TTC549 (cell line): Measurements from ENCODE around the gene AKAP13.
"Not testable (repeated sequence)": the region's sequence is repeated elsewhere in the genome, so short reads cannot be mapped to it uniquely, and the experiment has no call there.

Experiments used
- FAIRE-seq: peaks from 2 replicates; lab custom pipeline; 2012; peaks lifted over from hg19 to GRCh38; lab: Jason Lieb, UNC

Gene AKAP13, protein sequence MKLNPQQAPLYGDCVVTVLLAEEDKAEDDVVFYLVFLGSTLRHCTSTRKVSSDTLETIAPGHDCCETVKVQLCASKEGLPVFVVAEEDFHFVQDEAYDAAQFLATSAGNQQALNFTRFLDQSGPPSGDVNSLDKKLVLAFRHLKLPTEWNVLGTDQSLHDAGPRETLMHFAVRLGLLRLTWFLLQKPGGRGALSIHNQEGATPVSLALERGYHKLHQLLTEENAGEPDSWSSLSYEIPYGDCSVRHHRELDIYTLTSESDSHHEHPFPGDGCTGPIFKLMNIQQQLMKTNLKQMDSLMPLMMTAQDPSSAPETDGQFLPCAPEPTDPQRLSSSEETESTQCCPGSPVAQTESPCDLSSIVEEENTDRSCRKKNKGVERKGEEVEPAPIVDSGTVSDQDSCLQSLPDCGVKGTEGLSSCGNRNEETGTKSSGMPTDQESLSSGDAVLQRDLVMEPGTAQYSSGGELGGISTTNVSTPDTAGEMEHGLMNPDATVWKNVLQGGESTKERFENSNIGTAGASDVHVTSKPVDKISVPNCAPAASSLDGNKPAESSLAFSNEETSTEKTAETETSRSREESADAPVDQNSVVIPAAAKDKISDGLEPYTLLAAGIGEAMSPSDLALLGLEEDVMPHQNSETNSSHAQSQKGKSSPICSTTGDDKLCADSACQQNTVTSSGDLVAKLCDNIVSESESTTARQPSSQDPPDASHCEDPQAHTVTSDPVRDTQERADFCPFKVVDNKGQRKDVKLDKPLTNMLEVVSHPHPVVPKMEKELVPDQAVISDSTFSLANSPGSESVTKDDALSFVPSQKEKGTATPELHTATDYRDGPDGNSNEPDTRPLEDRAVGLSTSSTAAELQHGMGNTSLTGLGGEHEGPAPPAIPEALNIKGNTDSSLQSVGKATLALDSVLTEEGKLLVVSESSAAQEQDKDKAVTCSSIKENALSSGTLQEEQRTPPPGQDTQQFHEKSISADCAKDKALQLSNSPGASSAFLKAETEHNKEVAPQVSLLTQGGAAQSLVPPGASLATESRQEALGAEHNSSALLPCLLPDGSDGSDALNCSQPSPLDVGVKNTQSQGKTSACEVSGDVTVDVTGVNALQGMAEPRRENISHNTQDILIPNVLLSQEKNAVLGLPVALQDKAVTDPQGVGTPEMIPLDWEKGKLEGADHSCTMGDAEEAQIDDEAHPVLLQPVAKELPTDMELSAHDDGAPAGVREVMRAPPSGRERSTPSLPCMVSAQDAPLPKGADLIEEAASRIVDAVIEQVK (N-terminal part only)

DNA sequence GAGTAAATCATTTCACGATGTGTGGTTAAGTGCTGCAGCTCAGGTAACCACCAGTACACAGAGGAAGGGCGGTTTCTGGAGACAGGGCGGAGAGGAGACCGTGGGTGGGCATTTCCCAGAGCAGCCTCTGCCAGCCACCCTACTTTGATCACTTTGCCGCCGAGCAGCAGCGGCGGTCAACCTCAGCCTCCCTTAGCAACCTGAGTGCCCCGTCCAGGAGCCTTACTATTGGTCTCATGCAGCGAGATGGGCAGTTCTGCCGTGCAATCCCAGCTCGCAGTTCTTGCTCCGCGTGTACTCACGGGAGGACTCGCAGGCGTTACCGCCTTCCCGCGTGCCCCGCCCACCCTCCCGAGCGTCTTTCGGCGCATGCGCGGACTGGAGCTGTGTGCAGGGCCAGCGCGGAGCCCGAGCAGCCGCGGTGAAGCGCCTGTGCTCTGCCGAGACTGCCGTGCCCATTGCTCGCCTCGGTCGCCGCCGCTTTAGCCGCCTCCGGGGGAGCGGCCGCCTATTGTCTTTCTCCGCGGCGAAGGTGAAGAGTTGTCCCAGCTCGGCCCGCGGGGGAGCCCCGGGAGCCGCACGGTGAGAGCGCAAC lies at the start of gene AKAP13:
AKAP13 (plus strand) TSS at position 387 of the 595 bp plus-strand sequence. CDS start 105,118 bp downstream, outside the sequence.
- FAIRE-seq = no peak

- FAIRE-seq = no peak
These were observed 49.4 kb upstream of the AKAP13 start for GRCh38 chr15:85330901-85331588.

- FAIRE-seq = no peak
These were observed 48.6 kb upstream of the AKAP13 start for GRCh38 chr15:85331655-85332285.

DNA sequence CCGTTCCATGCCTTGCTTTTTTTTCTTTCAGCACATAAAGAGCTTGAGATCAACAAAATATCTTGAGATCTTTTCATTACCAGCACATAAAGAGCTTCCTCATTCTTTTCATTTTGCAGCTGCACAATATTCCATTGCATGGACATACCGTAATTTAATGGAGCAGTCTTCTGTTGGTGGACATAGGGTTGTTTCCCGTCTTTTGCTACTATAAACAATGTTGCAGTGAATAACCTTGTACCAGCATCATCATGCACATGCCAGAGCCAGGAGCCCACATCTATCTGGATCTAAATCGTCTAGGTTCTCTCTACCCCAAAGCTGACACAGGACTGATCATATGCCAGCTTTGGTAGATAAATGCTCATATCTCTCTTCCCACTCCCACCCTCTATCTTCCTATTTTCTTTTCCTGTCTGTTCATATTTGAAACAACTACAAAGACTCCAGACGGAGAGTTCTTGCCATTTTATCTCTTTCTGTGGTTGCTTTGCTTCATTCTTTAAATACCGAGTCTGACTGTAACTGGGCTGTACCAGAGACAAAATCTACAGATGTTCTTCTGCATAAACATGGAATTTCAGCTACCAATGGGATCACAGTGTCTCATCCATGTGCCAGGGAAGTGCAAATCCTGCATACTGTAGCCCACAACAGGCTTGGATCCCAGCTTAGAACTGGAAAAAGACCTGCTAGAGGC lies 47.1 kb upstream of the AKAP13 start:
- no peak for FAIRE-seq

DNA sequence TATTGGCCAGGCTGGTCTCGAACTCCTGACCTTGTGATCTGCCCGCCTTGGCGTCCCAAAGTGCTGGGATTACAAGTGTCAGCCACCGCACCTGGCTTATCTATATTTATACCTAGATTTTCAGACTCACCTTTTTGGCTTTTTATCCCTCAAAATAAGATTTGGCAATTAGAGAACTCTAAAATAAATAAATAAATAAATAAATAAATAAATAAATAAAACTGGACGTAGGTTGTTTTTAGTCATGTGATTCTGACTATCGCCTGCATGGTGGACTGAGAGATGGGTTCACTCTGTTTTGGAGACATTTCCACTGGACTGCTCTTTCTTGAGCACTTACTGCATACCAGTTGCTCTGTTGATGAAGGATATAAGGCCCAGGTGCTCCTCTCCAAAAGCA lies 46.2 kb upstream of the AKAP13 start:
- FAIRE-seq = no peak

GRCh38 chr15:85335193-85335942 lies 45.0 kb upstream of the AKAP13 start:
- no peak for FAIRE-seq

DNA sequence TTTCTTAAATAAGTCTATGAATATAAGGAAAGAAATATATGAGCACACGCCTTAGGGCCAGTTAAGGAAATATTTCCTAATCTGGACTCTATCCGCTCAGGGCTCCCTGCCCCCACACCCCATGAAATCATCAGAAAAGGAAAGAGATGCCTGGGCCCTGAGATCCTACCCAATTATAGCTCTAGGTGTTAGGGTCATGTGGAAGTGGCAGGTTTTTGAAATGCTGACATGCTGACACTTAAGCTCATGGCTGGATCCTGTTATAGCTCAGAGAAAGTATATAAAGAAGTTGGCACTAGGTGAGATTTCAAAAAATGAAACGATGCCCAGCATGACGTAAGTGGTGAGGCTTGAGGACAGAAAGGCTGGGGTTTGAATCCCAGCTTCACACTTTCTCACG lies 43.5 kb upstream of the AKAP13 start:
- FAIRE-seq = no peak

GRCh38 chr15:85337425-85338074 lies 42.9 kb upstream of the AKAP13 start:
- no peak for FAIRE-seq

- no peak for FAIRE-seq
These were observed 40.1 kb upstream of the AKAP13 start for GRCh38 chr15:85340321-85340665.

DNA sequence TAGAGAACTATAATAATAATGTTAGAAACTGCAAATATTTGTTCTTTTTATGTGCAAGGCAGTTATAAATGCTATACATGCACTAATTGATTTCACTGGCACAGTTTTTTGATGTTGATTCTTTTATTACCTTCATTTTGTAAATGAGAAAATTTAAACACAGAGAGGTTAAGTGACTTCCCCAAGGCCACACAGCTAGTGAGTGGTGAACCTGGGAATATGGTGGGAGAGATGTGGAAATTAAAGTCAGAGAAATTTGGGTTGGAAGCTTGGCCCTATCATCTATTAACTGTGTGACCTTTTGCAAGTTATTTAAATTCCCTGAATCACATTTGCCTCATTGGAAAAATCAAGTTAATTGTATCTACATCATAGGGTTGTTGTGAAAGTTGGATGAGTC lies 39.6 kb upstream of the AKAP13 start:
- no peak for FAIRE-seq

GRCh38 chr15:85342163-85342562 lies 38.2 kb upstream of the AKAP13 start:
- not testable (repeated sequence) for FAIRE-seq

- FAIRE-seq = not testable (repeated sequence)
These were observed 37.0 kb upstream of the AKAP13 start for GRCh38 chr15:85343443-85343842.

- FAIRE-seq = not testable (repeated sequence)
These were observed 36.2 kb upstream of the AKAP13 start for GRCh38 chr15:85344241-85344640.

DNA sequence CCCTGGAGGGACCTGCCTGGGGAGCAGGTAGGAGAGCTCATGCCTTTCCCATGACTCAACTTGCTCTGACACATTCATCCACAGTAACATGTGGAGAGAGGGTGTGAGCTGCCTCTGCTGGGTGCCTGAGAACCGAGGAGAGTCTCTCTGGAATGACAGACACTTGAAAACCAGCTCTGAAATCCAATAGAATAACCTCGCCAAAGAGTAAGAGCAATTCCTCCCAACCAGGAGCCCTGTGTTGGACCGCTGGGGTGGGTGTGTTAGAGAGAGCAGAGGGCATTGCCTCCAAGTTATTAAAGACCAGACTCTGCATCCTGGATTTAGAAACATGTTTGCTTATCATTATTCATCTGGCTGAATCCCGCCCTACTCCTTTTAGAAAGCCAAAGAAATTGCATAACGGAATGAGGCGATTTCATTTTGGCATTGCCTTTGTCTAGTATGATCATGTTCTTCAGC lies 35.7 kb upstream of the AKAP13 start:
- FAIRE-seq = not testable (repeated sequence)

DNA sequence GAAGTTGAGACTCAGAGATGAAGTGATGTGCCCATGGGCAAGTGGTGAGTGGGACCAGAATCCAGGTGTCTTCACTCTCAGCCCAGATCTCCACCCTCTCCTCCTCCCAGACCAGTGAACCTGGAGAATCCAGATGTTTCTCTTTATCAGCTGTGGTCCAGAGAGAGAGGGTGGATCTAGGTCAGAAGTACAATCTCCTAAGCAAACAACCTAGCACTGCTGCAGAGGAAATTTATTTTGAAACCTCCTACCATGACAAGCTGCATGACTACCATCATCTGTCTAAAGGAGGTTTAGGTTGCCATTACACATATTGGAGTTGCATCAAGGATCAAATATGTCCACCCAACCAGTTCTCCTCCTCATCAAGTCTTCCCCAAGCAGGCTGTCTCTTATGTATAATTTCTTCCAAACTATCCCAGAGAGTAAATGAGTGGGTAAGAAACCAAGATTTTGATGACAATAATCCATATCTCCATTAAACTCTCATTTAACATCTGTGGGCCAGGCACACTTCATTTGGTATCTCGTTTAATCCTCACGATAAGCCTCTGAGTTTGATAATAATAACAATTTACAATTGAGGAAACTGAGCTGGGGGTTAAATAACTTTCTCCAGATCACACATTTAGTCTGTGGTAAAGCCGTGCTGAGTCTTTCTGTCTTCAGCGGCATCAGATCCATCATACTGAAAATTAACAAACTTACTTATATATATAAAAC lies 35.0 kb upstream of the AKAP13 start:
- FAIRE-seq = not testable (repeated sequence)

- not testable (repeated sequence) for FAIRE-seq
These were observed 33.8 kb upstream of the AKAP13 start for GRCh38 chr15:85346462-85347084.

DNA sequence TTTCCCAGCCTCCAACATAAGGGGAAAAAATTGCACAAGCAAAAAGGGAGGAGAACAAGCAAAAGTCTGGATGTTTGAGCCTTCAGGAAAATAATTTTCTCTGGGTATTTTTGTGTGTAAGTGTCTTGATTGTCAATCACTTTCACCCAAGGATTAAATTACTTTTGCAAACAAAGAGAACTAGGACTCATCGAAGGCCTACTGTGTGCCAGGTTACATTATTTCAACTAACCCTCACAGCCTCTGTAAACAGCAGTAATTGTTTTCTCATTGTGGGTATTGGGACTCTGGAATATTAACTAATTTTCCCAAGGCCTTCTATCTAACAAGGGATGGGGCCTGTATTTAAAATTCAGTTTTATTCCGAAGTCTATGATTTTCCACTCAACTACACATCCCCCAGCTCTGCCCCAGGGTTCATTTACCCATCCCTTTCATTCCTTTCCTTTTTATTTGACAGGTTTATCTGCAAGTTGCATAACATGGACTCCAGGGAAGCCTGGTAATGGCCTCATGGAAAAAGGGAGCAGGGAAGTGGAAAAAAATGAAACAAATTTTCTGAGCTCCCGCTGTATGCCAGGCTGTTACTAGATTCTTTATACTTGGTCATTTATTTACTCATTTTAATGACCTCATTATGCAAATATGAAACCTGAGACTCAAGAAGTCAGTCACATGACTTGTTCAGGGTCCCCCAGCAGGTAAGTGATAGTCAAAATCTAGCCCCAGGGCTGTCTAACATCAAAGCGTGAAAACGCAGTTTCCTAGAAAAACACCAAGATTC lies 32.9 kb upstream of the AKAP13 start:
- not testable (repeated sequence) for FAIRE-seq
